GM23338 (cell line): ENCODE results near the gene MAP1LC3B.

Source experiments
- CREB1 ChIP-seq: fragments of 250-450 bp; sonication (Bioruptor Pico); IDR thresholded peaks from 2 replicates; pipeline ENCODE4 v1.5.0; 2020; ENCODE audit warnings: low read depth, mild to moderate bottlenecking, moderate library complexity
- ETS1 ChIP-seq: IDR thresholded peaks from 2 replicates; pipeline ENCODE4 v1.6.1; 2016; ENCODE audit warnings: antibody characterized with exemption
- EZH2 ChIP-seq: fragments of 200-600 bp; sonication (generic); IDR thresholded peaks from one replicate; pipeline ENCODE4 v1.8.0; 2017; ENCODE audit warnings: antibody characterized with exemption, mild to moderate bottlenecking, low read depth; ENCODE audit not compliant: unreplicated experiment
- EZH2phosphoT487 ChIP-seq: fragments of 200-600 bp; sonication (generic); IDR thresholded peaks from one replicate; pipeline ENCODE4 v1.8.1; 2018; ENCODE audit warnings: antibody characterized with exemption; ENCODE audit not compliant: unreplicated experiment
- POLR2AphosphoS5 ChIP-seq: IDR thresholded peaks from 2 replicates; pipeline ENCODE4 v1.6.1; 2016; ENCODE audit warnings: antibody characterized with exemption, low read depth
- STAT1 ChIP-seq: IDR thresholded peaks from one replicate; pipeline ENCODE4 v1.6.1; 2016; ENCODE audit warnings: antibody characterized with exemption; ENCODE audit not compliant: unreplicated experiment
- ZNF331 ChIP-seq: fragments of 250-450 bp; sonication (Bioruptor Pico); IDR thresholded peaks from 2 replicates; pipeline ENCODE4 v1.5.0; 2020; ENCODE audit warnings: low read depth, mild to moderate bottlenecking, moderate library complexity
- TF ChIP-seq, protein P1 (sequence below), 2 experiments: fragments of 200-600 bp in 1 of 2; sonication (generic) in 1 of 2; conservative IDR thresholded peaks; 2 replicates each; pipeline versions ENCODE4 v1.5.1 to v1.6.1; 2016 to 2017; ENCODE audit warnings: antibody characterized with exemption in 2 of 2, low read depth in 2 of 2, mild to moderate bottlenecking in 2 of 2, moderate library complexity in 1 of 2
- TF ChIP-seq, protein P2 (sequence below): IDR thresholded peaks from one replicate; pipeline ENCODE4 v1.6.1; 2018; ENCODE audit warnings: antibody characterized with exemption; ENCODE audit not compliant: unreplicated experiment

GRCh38 chr16:87343753-87344050 lies 48.4 kb upstream of the MAP1LC3B start:
- TF ChIP-seq EZH2phosphoT487 = no peak
- no peak for TF ChIP-seq CREB1 (CRISPR knock-in tag)
- TF ChIP-seq, protein P1, sequence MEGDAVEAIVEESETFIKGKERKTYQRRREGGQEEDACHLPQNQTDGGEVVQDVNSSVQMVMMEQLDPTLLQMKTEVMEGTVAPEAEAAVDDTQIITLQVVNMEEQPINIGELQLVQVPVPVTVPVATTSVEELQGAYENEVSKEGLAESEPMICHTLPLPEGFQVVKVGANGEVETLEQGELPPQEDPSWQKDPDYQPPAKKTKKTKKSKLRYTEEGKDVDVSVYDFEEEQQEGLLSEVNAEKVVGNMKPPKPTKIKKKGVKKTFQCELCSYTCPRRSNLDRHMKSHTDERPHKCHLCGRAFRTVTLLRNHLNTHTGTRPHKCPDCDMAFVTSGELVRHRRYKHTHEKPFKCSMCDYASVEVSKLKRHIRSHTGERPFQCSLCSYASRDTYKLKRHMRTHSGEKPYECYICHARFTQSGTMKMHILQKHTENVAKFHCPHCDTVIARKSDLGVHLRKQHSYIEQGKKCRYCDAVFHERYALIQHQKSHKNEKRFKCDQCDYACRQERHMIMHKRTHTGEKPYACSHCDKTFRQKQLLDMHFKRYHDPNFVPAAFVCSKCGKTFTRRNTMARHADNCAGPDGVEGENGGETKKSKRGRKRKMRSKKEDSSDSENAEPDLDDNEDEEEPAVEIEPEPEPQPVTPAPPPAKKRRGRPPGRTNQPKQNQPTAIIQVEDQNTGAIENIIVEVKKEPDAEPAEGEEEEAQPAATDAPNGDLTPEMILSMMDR (conservative IDR thresholded peaks at IDR 0.05; ENCODE audit: low read depth in 2 of 2) = no peak
- no peak for TF ChIP-seq EZH2
- TF ChIP-seq, protein P2, sequence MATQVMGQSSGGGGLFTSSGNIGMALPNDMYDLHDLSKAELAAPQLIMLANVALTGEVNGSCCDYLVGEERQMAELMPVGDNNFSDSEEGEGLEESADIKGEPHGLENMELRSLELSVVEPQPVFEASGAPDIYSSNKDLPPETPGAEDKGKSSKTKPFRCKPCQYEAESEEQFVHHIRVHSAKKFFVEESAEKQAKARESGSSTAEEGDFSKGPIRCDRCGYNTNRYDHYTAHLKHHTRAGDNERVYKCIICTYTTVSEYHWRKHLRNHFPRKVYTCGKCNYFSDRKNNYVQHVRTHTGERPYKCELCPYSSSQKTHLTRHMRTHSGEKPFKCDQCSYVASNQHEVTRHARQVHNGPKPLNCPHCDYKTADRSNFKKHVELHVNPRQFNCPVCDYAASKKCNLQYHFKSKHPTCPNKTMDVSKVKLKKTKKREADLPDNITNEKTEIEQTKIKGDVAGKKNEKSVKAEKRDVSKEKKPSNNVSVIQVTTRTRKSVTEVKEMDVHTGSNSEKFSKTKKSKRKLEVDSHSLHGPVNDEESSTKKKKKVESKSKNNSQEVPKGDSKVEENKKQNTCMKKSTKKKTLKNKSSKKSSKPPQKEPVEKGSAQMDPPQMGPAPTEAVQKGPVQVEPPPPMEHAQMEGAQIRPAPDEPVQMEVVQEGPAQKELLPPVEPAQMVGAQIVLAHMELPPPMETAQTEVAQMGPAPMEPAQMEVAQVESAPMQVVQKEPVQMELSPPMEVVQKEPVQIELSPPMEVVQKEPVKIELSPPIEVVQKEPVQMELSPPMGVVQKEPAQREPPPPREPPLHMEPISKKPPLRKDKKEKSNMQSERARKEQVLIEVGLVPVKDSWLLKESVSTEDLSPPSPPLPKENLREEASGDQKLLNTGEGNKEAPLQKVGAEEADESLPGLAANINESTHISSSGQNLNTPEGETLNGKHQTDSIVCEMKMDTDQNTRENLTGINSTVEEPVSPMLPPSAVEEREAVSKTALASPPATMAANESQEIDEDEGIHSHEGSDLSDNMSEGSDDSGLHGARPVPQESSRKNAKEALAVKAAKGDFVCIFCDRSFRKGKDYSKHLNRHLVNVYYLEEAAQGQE = no peak
- no peak for TF ChIP-seq POLR2AphosphoS5
- no peak for TF ChIP-seq ETS1
- TF ChIP-seq ZNF331 (CRISPR knock-in tag) = no peak
- TF ChIP-seq STAT1 = no peak
